ENCODE results near the gene MAST2.
"Not testable (repeated sequence)": the region's sequence is repeated elsewhere in the genome, so short reads cannot be mapped to it uniquely, and the experiment has no call there.

The MAST2 gene

GRCh38 chr1:45949462-45949861 lies 146.1 kb downstream of the MAST2 start:
- DNase-seq, result not testable (repeated sequence)

- no peak for DNase-seq
These were observed 148.7 kb downstream of the MAST2 start for GRCh38 chr1:45952072-45952471.

GRCh38 chr1:45953934-45954847 lies 150.8 kb downstream of the MAST2 start:
- no peak for DNase-seq

- no peak for DNase-seq
These were observed 154.3 kb downstream of the MAST2 start for GRCh38 chr1:45957684-45958083.

- DNase-seq, result no peak
These were observed 154.9 kb downstream of the MAST2 start for GRCh38 chr1:45958317-45958716.

- no peak for DNase-seq
These were observed 157.7 kb downstream of the MAST2 start for GRCh38 chr1:45960930-45961715.

GRCh38 chr1:45961936-45962335 lies 158.5 kb downstream of the MAST2 start:
- not testable (repeated sequence) for DNase-seq

GRCh38 chr1:45968941-45969666 lies 165.7 kb downstream of the MAST2 start:
- no peak for DNase-seq

GRCh38 chr1:45969866-45970265 lies 166.5 kb downstream of the MAST2 start:
- no peak for DNase-seq

- no peak for DNase-seq
These were observed 167.9 kb downstream of the MAST2 start for GRCh38 chr1:45971335-45971734.

GRCh38 chr1:45971922-45972531 lies 168.6 kb downstream of the MAST2 start:
- no peak for DNase-seq

GRCh38 chr1:45972621-45973020 lies 169.2 kb downstream of the MAST2 start:
- no peak for DNase-seq

GRCh38 chr1:45973121-45973520 lies 169.7 kb downstream of the MAST2 start:
- DNase-seq, result no peak

- no peak for DNase-seq
These were observed 171.3 kb downstream of the MAST2 start for GRCh38 chr1:45974541-45975269.

GRCh38 chr1:45976623-45977022 lies 173.2 kb downstream of the MAST2 start:
- DNase-seq, result no peak

- no peak for DNase-seq
These were observed 175.8 kb downstream of the MAST2 start for GRCh38 chr1:45979074-45979777.

- DNase-seq, result no peak
These were observed 176.4 kb downstream of the MAST2 start for GRCh38 chr1:45979778-45980176.

GRCh38 chr1:45982359-45982758 lies 178.9 kb downstream of the MAST2 start:
- no peak for DNase-seq

GRCh38 chr1:45983967-45984366 lies 180.6 kb downstream of the MAST2 start:
- DNase-seq, result no peak

- DNase-seq, result no peak
These were observed 183.8 kb downstream of the MAST2 start for GRCh38 chr1:45987204-45987603.

- DNase-seq, result no peak
These were observed 185.8 kb downstream of the MAST2 start for GRCh38 chr1:45989249-45989648.
